Liver (tissue), 9 donors: ENCODE results near the gene ZNF148. TPM values are rescaled to one million over a fixed set of nuclear protein-coding genes. Genes with fewer than 3 reads are reported as not detected.

ENCODE experiments used
- DNase-seq: peaks from one replicate; pipeline ENCODE4 v3.0.0-alpha.2; 2017; ENCODE audit warnings: low spot score
- H3K27ac ChIP-seq, 2 donors: one replicate each; pipeline ENCODE4 v1.7.0; 2013; ENCODE audit warnings: inconsistent platforms in 2 of 2, low read length in 2 of 2, control low read depth in 1 of 2, low read depth in 1 of 2, mild to moderate bottlenecking in 1 of 2
- H3K27me3 ChIP-seq, 4 donors: one replicate each; pipeline versions ENCODE4 v1.6.1 to v1.7.0; 2013; ENCODE audit warnings: low read length in 3 of 4, inconsistent platforms in 1 of 4, mild to moderate bottlenecking in 1 of 4, moderate library complexity in 1 of 4; ENCODE audit not compliant: control insufficient read depth in 4 of 4, insufficient read depth in 4 of 4
- H3K36me3 ChIP-seq, 4 donors: one replicate each; pipeline versions ENCODE4 v1.6.1 to v1.7.0; 2013; ENCODE audit warnings: low read length in 3 of 4, mild to moderate bottlenecking in 3 of 4, low read depth in 1 of 4, moderate library complexity in 1 of 4; ENCODE audit not compliant: control insufficient read depth in 4 of 4, insufficient read depth in 3 of 4
- H3K4me1 ChIP-seq, 4 donors: one replicate each; pipeline versions ENCODE4 v1.6.1 to v1.7.0; 2013; ENCODE audit warnings: low read length in 3 of 4, mild to moderate bottlenecking in 3 of 4, moderate library complexity in 1 of 4; ENCODE audit not compliant: control insufficient read depth in 4 of 4, insufficient read depth in 4 of 4
- H3K4me3 ChIP-seq, 3 donors: one replicate each; pipeline versions ENCODE4 v1.6.1 to v1.7.0; 2013; ENCODE audit warnings: low read length in 3 of 3, control low read depth in 1 of 3, low read depth in 1 of 3, mild to moderate bottlenecking in 1 of 3
- H3K9ac ChIP-seq, 2 donors: one replicate each; pipeline ENCODE4 v1.7.0; 2013; ENCODE audit warnings: low read length in 2 of 2, mild to moderate bottlenecking in 2 of 2, moderate library complexity in 2 of 2, control low read depth in 1 of 2, low read depth in 1 of 2
- H3K9me3 ChIP-seq, 4 donors: one replicate each; pipeline versions ENCODE4 v1.6.1 to v1.7.0; 2013; ENCODE audit warnings: low read length in 3 of 4; ENCODE audit not compliant: control insufficient read depth in 4 of 4
- FOXA2 ChIP-seq: IDR thresholded peaks from 2 replicates; pipeline ENCODE4 v1.6.1; 2016; ENCODE audit warnings: antibody characterized with exemption
- GABPA ChIP-seq, 2 donors: IDR thresholded peaks in 1 of 2; conservative IDR thresholded peaks in 1 of 2; 2 replicates each; pipeline ENCODE4 v1.6.1; 2016; ENCODE audit warnings: antibody characterized with exemption in 2 of 2, mild to moderate bottlenecking in 1 of 2, moderate library complexity in 1 of 2
- HNF4A ChIP-seq, 2 donors: conservative IDR thresholded peaks; 2 replicates each; pipeline ENCODE4 v1.6.1; 2016; ENCODE audit warnings: antibody characterized with exemption in 2 of 2, mild to moderate bottlenecking in 2 of 2
- JUND ChIP-seq, 2 donors: IDR thresholded peaks; 2 replicates each; pipeline ENCODE4 v1.6.1; 2016; ENCODE audit warnings: antibody characterized with exemption in 2 of 2
- RAD21 ChIP-seq, 2 donors: IDR thresholded peaks; 2 replicates each; pipeline ENCODE4 v1.6.1; 2016; ENCODE audit warnings: antibody characterized with exemption in 2 of 2, mild to moderate bottlenecking in 2 of 2
- RXRA ChIP-seq, 2 donors: IDR thresholded peaks; 2 replicates each; pipeline ENCODE4 v1.6.1; 2017 to 2018; ENCODE audit warnings: antibody characterized with exemption in 2 of 2, mild to moderate bottlenecking in 1 of 2
- TAF1 ChIP-seq: conservative IDR thresholded peaks from 2 replicates; pipeline ENCODE4 v1.6.1; 2016; ENCODE audit warnings: antibody characterized with exemption, mild to moderate bottlenecking
- WGBS: extraction: QIAGEN DNeasy Blood & Tissue Kit; methylation state at CpG from one replicate; pipeline ENCODE4 v1.1.7; 2013; 5-methylcytosine and 5-hydroxymethylcytosine counted together
- polyA plus RNA-seq, 2 donors: library from polyadenylated mRNA; stranded (reverse) in 1 of 2; unstranded in 1 of 2; fragments of 200-250 nt in 1 of 2; fragments of >200 nt in 1 of 2; fragmentation: Nextera tagmentation in 1 of 2; extraction: Ambion mirVana in 1 of 2; gene quantifications; one replicate each; pipeline versions ENCODE4 v1.2.1 to v1.2.3, GENCODE V29; 2013 to 2015
- total RNA-seq, 2 donors: library from RNA; depleted of rRNA; stranded (reverse); fragments of >200 nt; gene quantifications; one replicate each; pipeline ENCODE4 v1.2.3, GENCODE V29; 2014
- TF ChIP-seq, protein P1 (sequence below): IDR thresholded peaks from 2 replicates; pipeline ENCODE4 v1.6.1; 2016; ENCODE audit warnings: antibody characterized with exemption
- TF ChIP-seq, protein P2 (sequence below): IDR thresholded peaks from 2 replicates; pipeline ENCODE4 v1.6.1; 2016; ENCODE audit warnings: antibody characterized with exemption
- TF ChIP-seq, protein P3 (sequence below): IDR thresholded peaks from 2 replicates; pipeline ENCODE4 v1.6.1; 2016; ENCODE audit warnings: antibody characterized with exemption
- TF ChIP-seq, protein P4 (sequence below): IDR thresholded peaks from 2 replicates; pipeline ENCODE4 v1.6.1; 2016; ENCODE audit warnings: antibody characterized with exemption, mild to moderate bottlenecking
- donor health status: healthy.
- donor health status: healthy.
- donor health status: healthy.
- donor health status: healthy.
- donor health status: healthy.

Gene ZNF148
- total and polyA plus RNA-seq, 4 donors = 4.0 to 20.3 (median 17.1) TPM

DNA sequence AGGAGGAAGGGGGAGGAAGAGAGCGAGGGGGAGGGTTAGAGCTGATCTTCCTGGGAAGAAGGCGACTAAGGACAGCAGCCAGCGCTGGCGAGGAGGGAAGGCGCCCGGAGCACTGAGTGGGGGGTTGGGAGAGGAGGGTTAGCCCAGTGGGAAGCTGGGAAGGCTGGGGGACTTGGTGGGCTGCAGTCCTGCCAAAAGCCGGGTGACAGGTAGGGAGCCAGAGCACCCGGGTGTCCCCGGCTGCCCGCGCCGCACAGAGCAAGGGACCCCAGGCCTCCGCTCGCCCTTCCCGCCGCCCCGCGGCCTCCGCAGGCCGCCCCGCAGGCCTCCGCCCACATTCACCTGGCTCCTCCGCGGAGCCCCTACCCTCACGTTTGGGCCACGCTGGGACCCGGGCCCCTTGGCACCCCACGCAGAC is 163.0 kb downstream of the ZNF148 start (continued):
- TF ChIP-seq, protein P1, sequence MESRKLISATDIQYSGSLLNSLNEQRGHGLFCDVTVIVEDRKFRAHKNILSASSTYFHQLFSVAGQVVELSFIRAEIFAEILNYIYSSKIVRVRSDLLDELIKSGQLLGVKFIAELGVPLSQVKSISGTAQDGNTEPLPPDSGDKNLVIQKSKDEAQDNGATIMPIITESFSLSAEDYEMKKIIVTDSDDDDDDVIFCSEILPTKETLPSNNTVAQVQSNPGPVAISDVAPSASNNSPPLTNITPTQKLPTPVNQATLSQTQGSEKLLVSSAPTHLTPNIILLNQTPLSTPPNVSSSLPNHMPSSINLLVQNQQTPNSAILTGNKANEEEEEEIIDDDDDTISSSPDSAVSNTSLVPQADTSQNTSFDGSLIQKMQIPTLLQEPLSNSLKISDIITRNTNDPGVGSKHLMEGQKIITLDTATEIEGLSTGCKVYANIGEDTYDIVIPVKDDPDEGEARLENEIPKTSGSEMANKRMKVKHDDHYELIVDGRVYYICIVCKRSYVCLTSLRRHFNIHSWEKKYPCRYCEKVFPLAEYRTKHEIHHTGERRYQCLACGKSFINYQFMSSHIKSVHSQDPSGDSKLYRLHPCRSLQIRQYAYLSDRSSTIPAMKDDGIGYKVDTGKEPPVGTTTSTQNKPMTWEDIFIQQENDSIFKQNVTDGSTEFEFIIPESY = no peak
- no peak for TF ChIP-seq RAD21 (IDR thresholded peaks at IDR 0.05)

DNA sequence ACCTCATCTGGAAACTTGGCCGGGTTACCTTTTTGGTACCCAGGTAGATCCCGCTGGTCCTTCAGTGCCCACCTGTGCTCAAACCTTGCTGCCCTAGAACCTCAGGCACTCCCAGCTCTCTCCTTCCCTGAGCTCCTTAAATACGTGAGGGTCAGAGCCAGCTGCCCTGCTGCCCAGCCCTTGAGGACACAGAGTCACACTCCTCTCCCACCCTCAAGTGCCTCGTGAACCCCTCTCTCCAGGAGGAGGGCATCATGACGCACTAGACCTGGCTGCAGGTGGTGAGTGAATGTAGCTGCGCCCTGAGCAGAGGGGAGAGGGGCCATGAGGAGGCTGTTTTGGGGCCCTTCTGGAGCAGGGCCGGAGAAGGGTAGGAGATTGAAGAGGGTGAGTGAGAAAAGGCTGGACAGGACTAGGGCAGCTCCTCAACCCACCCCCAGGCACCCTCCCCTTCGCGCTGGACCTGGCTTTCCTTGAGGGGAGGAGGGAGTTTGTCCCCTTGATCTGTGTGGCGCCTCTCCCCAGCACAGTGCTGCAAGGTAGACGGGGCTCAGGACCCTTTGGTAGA is 163.5 kb downstream of the ZNF148 start:
- no peak overlapping the region for H3K27ac ChIP-seq
- no peaks in the 10 kb centered on the region for H3K9me3 ChIP-seq
- peak overlapping the region in 2 of 3 donors; percentile 72 to 88 for H3K4me3 ChIP-seq
- no peak overlapping the region for H3K9ac ChIP-seq
- H3K27me3 ChIP-seq = no peaks in the 10 kb centered on the region
- TF ChIP-seq HNF4A (conservative IDR thresholded peaks at IDR 0.05) (no peak), FOXA2 (no peak), TAF1 (no peak), JUND (IDR thresholded peaks at IDR 0.05) (no peak), GABPA (IDR thresholded peaks at IDR 0.05 in 1 of 2, conservative IDR thresholded peaks at IDR 0.05 in 1 of 2) (no peak), RXRA (IDR thresholded peaks at IDR 0.05) (no peak)
- TF ChIP-seq, protein P1 = no peak
- TF ChIP-seq, protein P2, sequence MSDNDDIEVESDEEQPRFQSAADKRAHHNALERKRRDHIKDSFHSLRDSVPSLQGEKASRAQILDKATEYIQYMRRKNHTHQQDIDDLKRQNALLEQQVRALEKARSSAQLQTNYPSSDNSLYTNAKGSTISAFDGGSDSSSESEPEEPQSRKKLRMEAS = no peak
- TF ChIP-seq, protein P3, sequence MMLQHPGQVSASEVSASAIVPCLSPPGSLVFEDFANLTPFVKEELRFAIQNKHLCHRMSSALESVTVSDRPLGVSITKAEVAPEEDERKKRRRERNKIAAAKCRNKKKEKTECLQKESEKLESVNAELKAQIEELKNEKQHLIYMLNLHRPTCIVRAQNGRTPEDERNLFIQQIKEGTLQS = no peak
- TF ChIP-seq, protein P4, sequence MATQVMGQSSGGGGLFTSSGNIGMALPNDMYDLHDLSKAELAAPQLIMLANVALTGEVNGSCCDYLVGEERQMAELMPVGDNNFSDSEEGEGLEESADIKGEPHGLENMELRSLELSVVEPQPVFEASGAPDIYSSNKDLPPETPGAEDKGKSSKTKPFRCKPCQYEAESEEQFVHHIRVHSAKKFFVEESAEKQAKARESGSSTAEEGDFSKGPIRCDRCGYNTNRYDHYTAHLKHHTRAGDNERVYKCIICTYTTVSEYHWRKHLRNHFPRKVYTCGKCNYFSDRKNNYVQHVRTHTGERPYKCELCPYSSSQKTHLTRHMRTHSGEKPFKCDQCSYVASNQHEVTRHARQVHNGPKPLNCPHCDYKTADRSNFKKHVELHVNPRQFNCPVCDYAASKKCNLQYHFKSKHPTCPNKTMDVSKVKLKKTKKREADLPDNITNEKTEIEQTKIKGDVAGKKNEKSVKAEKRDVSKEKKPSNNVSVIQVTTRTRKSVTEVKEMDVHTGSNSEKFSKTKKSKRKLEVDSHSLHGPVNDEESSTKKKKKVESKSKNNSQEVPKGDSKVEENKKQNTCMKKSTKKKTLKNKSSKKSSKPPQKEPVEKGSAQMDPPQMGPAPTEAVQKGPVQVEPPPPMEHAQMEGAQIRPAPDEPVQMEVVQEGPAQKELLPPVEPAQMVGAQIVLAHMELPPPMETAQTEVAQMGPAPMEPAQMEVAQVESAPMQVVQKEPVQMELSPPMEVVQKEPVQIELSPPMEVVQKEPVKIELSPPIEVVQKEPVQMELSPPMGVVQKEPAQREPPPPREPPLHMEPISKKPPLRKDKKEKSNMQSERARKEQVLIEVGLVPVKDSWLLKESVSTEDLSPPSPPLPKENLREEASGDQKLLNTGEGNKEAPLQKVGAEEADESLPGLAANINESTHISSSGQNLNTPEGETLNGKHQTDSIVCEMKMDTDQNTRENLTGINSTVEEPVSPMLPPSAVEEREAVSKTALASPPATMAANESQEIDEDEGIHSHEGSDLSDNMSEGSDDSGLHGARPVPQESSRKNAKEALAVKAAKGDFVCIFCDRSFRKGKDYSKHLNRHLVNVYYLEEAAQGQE = no peak
- 84% methylated on average over 11 of the region's 11 CpGs for WGBS
- DNase-seq = no peak
- peaks cover 2 to 10% (median 5%) of the 10 kb centered on the region in 4 donors for H3K4me1 ChIP-seq
- no peaks in the 10 kb centered on the region for H3K36me3 ChIP-seq
